Measurements from ENCODE around the gene KCNH6. TPM values are rescaled to one million over a fixed set of nuclear protein-coding genes. Genes with fewer than 3 reads are reported as not detected.

The KCNH6 gene
- total and polyA plus RNA-seq, 9 of the 15 experiments (the other 6 are each of a cell fraction or from before 2014, with no cell fraction given), result not detected

DNA sequence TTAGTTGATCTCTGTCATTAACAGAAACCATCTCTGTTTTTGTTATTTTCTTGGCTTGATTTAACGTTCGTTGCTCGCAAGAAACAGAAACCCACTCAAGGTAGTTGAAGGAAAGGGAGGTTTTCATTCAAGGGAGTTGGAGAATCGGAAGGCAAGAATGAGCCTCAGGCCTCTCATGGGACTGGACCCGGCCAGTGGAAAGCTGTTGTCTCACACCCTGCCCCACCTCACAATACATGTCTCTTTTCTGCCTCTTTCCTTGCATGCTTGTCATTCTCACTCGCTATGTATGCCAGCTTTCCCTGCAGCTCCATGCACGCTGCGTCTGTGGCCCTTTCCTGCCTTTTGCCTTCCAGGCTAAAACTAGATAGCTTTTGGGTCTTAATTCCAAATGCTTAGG is 45.4 kb downstream of the KCNH6 start:
- Histone ChIP-seq H3K27ac (ENCODE audit: extremely low read depth, low read depth, low read length) (no peak overlapping the region), H3K27me3 (ENCODE audit: control insufficient read depth in 2 of 2, insufficient read depth in 2 of 2, low read length in 2 of 2) (no peaks in the 10 kb centered on the region), H3K4me1 (replicated peaks in 1 of 2; ENCODE audit: control insufficient read depth in 2 of 2, insufficient read depth in 2 of 2, low read length in 2 of 2) (peaks cover 5% of the 10 kb centered on the region in 2 experiments; a peak in 2 of 5 replicates), H3K79me2 (ENCODE audit: control insufficient read depth, insufficient read depth, low read length) (peaks cover 82% of the 10 kb centered on the region), H3K36me3 (ENCODE audit: control insufficient read depth, insufficient read depth, low read length) (peaks cover 22% of the 10 kb centered on the region), H2AFZ (ENCODE audit: low read depth, low read length) (no peak overlapping the region), H3K9me3 (replicated peaks; ENCODE audit: control insufficient read depth, insufficient read depth, low read depth, low read length) (no peaks in the 10 kb centered on the region), H4K20me1 (replicated peaks; ENCODE audit: control insufficient read depth, insufficient read depth, low read length) (peaks cover 17% of the 10 kb centered on the region), H3K9me1 (ENCODE audit: control insufficient read depth, insufficient read depth, low read length) (peaks cover 4% of the 10 kb centered on the region), H3K4me2 (ENCODE audit: insufficient read depth, low read length) (no peak overlapping the region), H3K4me3 (no peak overlapping the region), H3K9ac (ENCODE audit: insufficient read depth in 1 of 2, low read depth in 2 of 2, low read length in 2 of 2) (no peak overlapping the region)
- DNase-seq (ENCODE audit: extremely low read depth in 1 of 4, low spot score in 3 of 4) (no peak), ATAC-seq (no peak), FAIRE-seq (no peak)
- intact Hi-C loops (cut with micrococcal nuclease) (no loop called here), in situ Hi-C loops (cut with MboI) (no loop called here)
- BruUV-seq (replicated peaks), result no TSS peak
- no peak for TF ChIP-seq HDAC3 (IDR thresholded peaks at IDR 0.05; ENCODE audit: borderline replicate concordance, partially characterized antibody)
- POLR2A ChIA-PET, result interaction anchor here (0.6 to 2.6 kb wide), 8 partner anchors 10 to 729 kb away, joined by 3 to 10 read pairs (median 4); partner anchors contain the start of gene DCAF7
- WGBS (ENCODE audit: insufficient coverage, low coverage, missing lambda C conversion rate), result 89% methylated on average over 8 of the region's 8 CpGs
- CTCF ChIA-PET (ENCODE audit: low intra/inter-chr PET ratio), result no interaction called here

DNA sequence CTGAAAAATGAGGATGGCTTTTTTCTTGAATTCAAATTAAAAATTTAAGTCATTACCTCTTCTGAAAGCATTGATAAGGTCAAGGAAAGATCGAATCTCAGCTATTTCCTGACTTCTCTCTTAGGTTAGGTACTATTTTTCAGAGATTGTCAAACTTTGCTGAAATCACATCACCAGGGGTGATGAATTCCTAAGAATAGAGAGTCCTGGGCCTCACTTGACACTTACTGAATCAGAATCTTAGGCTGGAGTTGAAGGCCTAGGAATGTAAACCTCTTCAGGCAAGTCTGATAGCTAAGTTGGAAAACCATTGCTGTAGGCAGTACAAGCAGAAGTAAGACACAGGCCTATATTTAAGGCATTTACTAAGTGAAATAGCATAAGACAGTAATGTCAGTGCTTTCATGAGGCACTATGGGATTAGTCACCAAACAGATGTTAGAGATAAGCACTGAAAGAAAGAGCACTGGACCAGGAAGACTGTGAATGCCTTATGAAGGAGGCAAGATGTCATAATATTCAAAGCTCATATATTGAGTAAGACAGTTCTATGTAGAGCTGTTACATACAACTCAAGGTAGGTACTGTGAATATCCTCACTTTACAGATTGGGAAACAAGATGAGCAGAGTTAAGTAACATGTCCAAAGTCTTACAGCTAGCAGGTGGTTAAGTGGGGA is 48.6 kb downstream of the KCNH6 start:
- Histone ChIP-seq H3K79me2 (ENCODE audit: control insufficient read depth, insufficient read depth, low read length) (peaks cover 81% of the 10 kb centered on the region), H3K9me1 (ENCODE audit: control insufficient read depth, insufficient read depth, low read length) (peaks cover 4% of the 10 kb centered on the region), H3K4me2 (ENCODE audit: insufficient read depth, low read length) (no peak overlapping the region; the same call in 1 of the 2 replicates), H2AFZ (ENCODE audit: low read depth, low read length) (no peak overlapping the region), H3K4me3 (no peak overlapping the region), H3K36me3 (ENCODE audit: control insufficient read depth, insufficient read depth, low read length) (peaks cover 22% of the 10 kb centered on the region), H4K20me1 (replicated peaks; ENCODE audit: control insufficient read depth, insufficient read depth, low read length) (peaks cover 15% of the 10 kb centered on the region), H3K4me1 (replicated peaks in 1 of 2; ENCODE audit: control insufficient read depth in 2 of 2, insufficient read depth in 2 of 2, low read length in 2 of 2) (peaks cover 5% of the 10 kb centered on the region in 2 experiments; a peak in 2 of 5 replicates), H3K9me3 (replicated peaks; ENCODE audit: control insufficient read depth, insufficient read depth, low read depth, low read length) (no peaks in the 10 kb centered on the region), H3K9ac (ENCODE audit: insufficient read depth in 1 of 2, low read depth in 2 of 2, low read length in 2 of 2) (no peak overlapping the region), H3K27ac (ENCODE audit: extremely low read depth, low read depth, low read length) (peak overlapping the region; percentile 3; the same call in 1 of the 3 replicates), H3K27me3 (ENCODE audit: control insufficient read depth in 2 of 2, insufficient read depth in 2 of 2, low read length in 2 of 2) (no peaks in the 10 kb centered on the region)
- ChIA-PET POLR2A (interaction anchor here (0.6 to 1.0 kb wide), 2 partner anchors 17 to 404 kb away, joined by 4 read pairs; no protein-coding TSS in a partner anchor), CTCF (ENCODE audit: low intra/inter-chr PET ratio) (interaction anchor here (0.6 kb wide), 1 partner anchor 637 kb away, joined by 3 read pairs; no protein-coding TSS in a partner anchor)
- in situ Hi-C loops (cut with MboI) (no loop called here), intact Hi-C loops (cut with micrococcal nuclease) (no loop called here)
- DNase-seq (ENCODE audit: extremely low read depth in 1 of 4, low spot score in 3 of 4) (peak; percentile 46 to 67 (median 57)), ATAC-seq (peak; percentile 89), FAIRE-seq (peak; percentile 89)
- WGBS (ENCODE audit: insufficient coverage, low coverage, missing lambda C conversion rate), result 28% methylated on average over 1 of the region's 1 CpG
- BruUV-seq (replicated peaks), result no TSS peak
- TF ChIP-seq CREM (IDR thresholded peaks at IDR 0.05; ENCODE audit: low read depth) (0 out of 2 replicates have a peak, but pooled peaks have one; percentile 10), ZFP1 (CRISPR knock-in tag; IDR thresholded peaks at IDR 0.05) (no peak), BRCA1 (IDR thresholded peaks at IDR 0.05) (no peak), BRCA1 (CRISPR knock-in tag; IDR thresholded peaks at IDR 0.05) (no peak), NELFE (IDR thresholded peaks at IDR 0.05; ENCODE audit: insufficient read depth, insufficient read length) (no peak), KAT7 (CRISPR knock-in tag; IDR thresholded peaks at IDR 0.05; ENCODE audit: borderline replicate concordance) (no peak), ZNF174 (CRISPR knock-in tag; IDR thresholded peaks at IDR 0.05) (no peak), ZKSCAN8 (CRISPR knock-in tag; IDR thresholded peaks at IDR 0.05) (no peak), TRIM28 (IDR thresholded peaks at IDR 0.05) (no peak), U2AF2 (optimal IDR thresholded peaks at IDR 0.05; ENCODE audit: low read depth, low read length) (no peak)
